ENCODE results near the gene MGLL.

GRCh38 chr3:127656906-127657305, 165.4 kb downstream of the MGLL start:
- no peak for TF ChIP-seq CTCF (IDR thresholded peaks at IDR 0.05; ENCODE audit: insufficient read depth, low read length, poor library complexity, severe bottlenecking)
- no peak for TF ChIP-seq EZH2phosphoT487 (conservative IDR thresholded peaks at IDR 0.05; ENCODE audit: low read length)
